GM12878 (cell line): ENCODE data around the gene KHDC1L. TPM values are rescaled to one million over a fixed set of nuclear protein-coding genes. Genes with fewer than 3 reads are reported as not detected.
A peak's percentile ranks its signal among the peaks of the same experiment; 100 is the strongest.

Experiments used
- ATAC-seq: fragments of 200-7000 bp; cut with Tn5 transposase; 3 replicates; pipeline ENCODE4 v1.9.1; 2020; ENCODE audit warnings: mild to moderate bottlenecking, moderate library complexity
- BruUV-seq: library from RNA; stranded (reverse); fragments of 400-500 nt; replicated peaks from 2 replicates; lab custom pipeline; 2021; lab: Mats Ljungman, UMichigan
- CTCF ChIA-PET: fragments of 300-600 bp; sonication (Branson Sonifier 250); formaldehyde crosslinking; extraction: SDS; loops from one replicate; lab custom pipeline; 2021; ENCODE audit warnings: inconsistent platforms; lab: Yijun Ruan, JAX
- POLR2A ChIA-PET: fragments of 350-600 bp; formaldehyde crosslinking; extraction: SDS; loops from one replicate; lab custom pipeline; 2021; ENCODE audit warnings: inconsistent platforms; lab: Charles Lee
- RAD21 ChIA-PET: fragments of 300-600 bp; sonication (Branson Sonifier 250); formaldehyde crosslinking; loops from one replicate; lab custom pipeline; 2023; ENCODE audit warnings: antibody characterized with exemption; ENCODE audit not compliant: unreplicated experiment; lab: Charles Lee
- SMC1A ChIA-PET: fragments of 300-600 bp; sonication (Branson Sonifier 250); formaldehyde crosslinking; loops from one replicate; lab custom pipeline; 2023; ENCODE audit not compliant: unreplicated experiment, uncharacterized antibody; lab: Charles Lee
- DNase-seq: peaks from one replicate; pipeline ENCODE4 v3.0.0-alpha.2; 2011; ENCODE audit warnings: low read depth, low spot score
- FAIRE-seq: peaks from 3 replicates; lab custom pipeline; 2011; peaks lifted over from hg19 to GRCh38; lab: Jason Lieb, UNC
- H2AFZ ChIP-seq: 2 replicates; pipeline ENCODE4 v1.6.0; 2011; ENCODE audit warnings: low read depth, low read length, control low read depth; ENCODE audit not compliant: control insufficient read depth
- H3K27ac ChIP-seq: 2 replicates; pipeline ENCODE4 v1.5.1; 2011; ENCODE audit warnings: control low read depth; ENCODE audit not compliant: control insufficient read depth, insufficient read depth
- H3K27me3 ChIP-seq, 2 experiments: replicated peaks in 1 of 2; 2 replicates each; pipeline versions ENCODE4 v1.6.0 to v1.6.1; 2011; ENCODE audit warnings: low read length in 1 of 2; ENCODE audit not compliant: control insufficient read depth in 2 of 2, insufficient read depth in 2 of 2
- H3K36me3 ChIP-seq, 2 experiments: 2 replicates each; pipeline ENCODE4 v1.5.1; 2011; ENCODE audit warnings: low read length in 1 of 2; ENCODE audit not compliant: control insufficient read depth in 2 of 2, insufficient read depth in 2 of 2
- H3K4me1 ChIP-seq: 2 replicates; pipeline ENCODE4 v1.6.1; 2011; ENCODE audit warnings: mild to moderate bottlenecking, low read length, moderate library complexity, mixed read lengths; ENCODE audit not compliant: control insufficient read depth, insufficient read depth
- H3K4me2 ChIP-seq: 2 replicates; pipeline ENCODE4 v1.6.0; 2011; ENCODE audit warnings: control low read depth; ENCODE audit not compliant: control insufficient read depth, insufficient read depth
- H3K4me3 ChIP-seq: fragments of 200-600 bp; sonication (generic); 2 replicates; pipeline ENCODE4 v1.5.1; 2016
- H3K79me2 ChIP-seq: 2 replicates; pipeline ENCODE4 v1.6.0; 2011; ENCODE audit warnings: low read length; ENCODE audit not compliant: control insufficient read depth, insufficient read depth
- H3K9ac ChIP-seq: 2 replicates; pipeline ENCODE4 v1.8.0; 2011; ENCODE audit warnings: low read length, control low read depth, mixed read lengths; ENCODE audit not compliant: control insufficient read depth, insufficient read depth
- H3K9me3 ChIP-seq: replicated peaks from 3 replicates; pipeline ENCODE4 v1.5.1; 2011; ENCODE audit warnings: mild to moderate bottlenecking, low read length; ENCODE audit not compliant: control insufficient read depth, insufficient read depth
- H4K20me1 ChIP-seq: 2 replicates; pipeline ENCODE4 v1.6.0; 2011; ENCODE audit not compliant: control insufficient read depth, insufficient read depth
- BHLHE40 ChIP-seq, 2 experiments: fragments of 450-650 bp in 1 of 2; IDR thresholded peaks; 2 replicates each; pipeline ENCODE4 v1.6.1; 2011 to 2017; ENCODE audit warnings: low read depth in 2 of 2, borderline replicate concordance in 1 of 2, improper control_type of control experiment in 1 of 2, low read length in 1 of 2, mild to moderate bottlenecking in 1 of 2
- HDAC6 ChIP-seq: fragments of 200-600 bp; sonication (generic); IDR thresholded peaks from one replicate; pipeline ENCODE4 v1.8.0; 2017; ENCODE audit warnings: antibody characterized with exemption; ENCODE audit not compliant: unreplicated experiment
- NKRF ChIP-seq: fragments of 450-650 bp; conservative IDR thresholded peaks from 2 replicates; pipeline ENCODE4 v1.6.1; 2017; ENCODE audit warnings: mild to moderate bottlenecking, moderate library complexity
- ZBTB4 ChIP-seq: fragments of 450-650 bp; formaldehyde crosslinking; IDR thresholded peaks from 2 replicates; pipeline ENCODE4 v1.4.0; 2022; ENCODE audit warnings: mild to moderate bottlenecking, moderate library complexity
- WGBS: methylation state at CpG from one replicate; pipeline ENCODE4 v1.1.6; 2016; ENCODE audit warnings: low lambda C conversion rate; ENCODE audit not compliant: insufficient replicate concordance, insufficient coverage; ENCODE audit errors: missing lambda C conversion rate; 5-methylcytosine and 5-hydroxymethylcytosine counted together
- in situ Hi-C: fragments of 300-500 bp; cut with MboI; formaldehyde crosslinking; loops from 9 replicates; pipeline ENCODE4 v1.14.3; 2018; ENCODE audit warnings: mixed read lengths
- intact Hi-C: fragments of 100-400 bp; cut with micrococcal nuclease; formaldehyde crosslinking; loops from one replicate; pipeline ENCODE4 v1.14.2; 2022; ENCODE audit not compliant: unreplicated experiment
- polyA plus RNA-seq, 11 experiments: library from polyadenylated mRNA; depleted of rRNA in 4 of 11; unstranded in 6 of 11; stranded (reverse) in 5 of 11; fragments of >200 nt; fragmentation: Nextera tagmentation in 4 of 11; fragmentation: Illumina TruSeq in 1 of 11; extraction: Ambion mirVana in 4 of 11; extraction: Trizol in 1 of 11; gene quantifications; 1 replicate in 1 of 11; 2 replicates in 10 of 11; pipeline versions ENCODE4 v1.2.1 to v1.2.3, GENCODE V29; 2011 to 2016; ENCODE audit warnings: inconsistent platforms in 2 of 11, missing spikeins in 2 of 11, low read depth in 1 of 11
- total RNA-seq, 4 experiments: library from RNA; depleted of rRNA in 3 of 4; stranded (reverse); fragments of >200 nt in 3 of 4; fragmentation: Illumina TruSeq in 1 of 4; extraction: Trizol in 1 of 4; gene quantifications; 2 replicates each; pipeline versions ENCODE4 v1.2.1 to v1.2.3, GENCODE V29; 2013 to 2021

KHDC1L gene
- total and polyA plus RNA-seq, 10 of the 15 experiments (the other 5 are each of a cell fraction or from before 2014, with no cell fraction given), result 0.12 to 0.37 (median 0.24) TPM; not detected in 4

- DNase-seq (no peak), FAIRE-seq (no peak), ATAC-seq (no peak)
- CTCF ChIA-PET, result interaction anchor here (0.6 to 1.2 kb wide), 3 partner anchors 13 to 124 kb away, joined by 3 read pairs; no protein-coding TSS in a partner anchor
- RAD21 ChIA-PET, result interaction anchor here (0.7 kb wide), 1 partner anchor 135 kb away, joined by 3 read pairs; no protein-coding TSS in a partner anchor
- peaks cover 12% of the 10 kb centered on the region for H3K79me2 ChIP-seq
- in situ Hi-C loops, result no loop called here
- H3K27me3 ChIP-seq, result no peaks in the 10 kb centered on the region
- H3K9ac ChIP-seq, result no peak overlapping the region
- peak overlapping the region; percentile 98; the same call in 1 of the 2 replicates for H3K4me2 ChIP-seq
- WGBS, result 91% methylated on average over 3 of the region's 3 CpGs
- SMC1A ChIA-PET, result interaction anchor here (0.7 to 1.2 kb wide), 2 partner anchors 14 to 63 kb away, joined by 3 read pairs; no protein-coding TSS in a partner anchor
- no peak overlapping the region for H3K27ac ChIP-seq
- TF ChIP-seq NKRF, result no peak
- TF ChIP-seq HDAC6, result no peak
- no peak for TF ChIP-seq BHLHE40 (IDR thresholded peaks at IDR 0.05; ENCODE audit: borderline replicate concordance in 1 of 2, low read depth in 2 of 2, low read length in 1 of 2)
- no peak for TF ChIP-seq ZBTB4 (CRISPR knock-in tag)
- H3K4me1 ChIP-seq, result peaks cover 10% of the 10 kb centered on the region
- intact Hi-C loops, result no loop called here
- H4K20me1 ChIP-seq, result no peaks in the 10 kb centered on the region
- peak overlapping the region; percentile 99; the same call in 1 of the 2 replicates for H3K4me3 ChIP-seq
- no peak overlapping the region for H2AFZ ChIP-seq
- no peaks in the 10 kb centered on the region for H3K36me3 ChIP-seq
- POLR2A ChIA-PET, result interaction anchor here (0.9 kb wide), 1 partner anchor 12 kb away, joined by 3 read pairs; no protein-coding TSS in a partner anchor
- H3K9me3 ChIP-seq, result no peaks in the 10 kb centered on the region
- BruUV-seq, result no TSS peak
Measured at GRCh38 chr6:73264446-73264845, 39.1 kb upstream of the KHDC1L start.
